Osteocyte (in vitro differentiated cells): ENCODE results near the gene CHCHD10. TPM values are rescaled to one million over a fixed set of nuclear protein-coding genes. Genes with fewer than 3 reads are reported as not detected.

ENCODE experiments used
- DNase-seq: peaks from one replicate; pipeline ENCODE4 v3.0.0; 2021; ENCODE audit warnings: mixed read lengths; ENCODE audit not compliant: unreplicated experiment; ENCODE audit errors: extremely low spot score
- H3K27ac Mint-ChIP-seq: one replicate; pipeline ENCODE4 v1.8.0; 2021; ENCODE audit warnings: mild to moderate bottlenecking, mixed read lengths; ENCODE audit not compliant: unreplicated experiment
- H3K27me3 Mint-ChIP-seq: one replicate; pipeline ENCODE4 v1.8.0; 2021; ENCODE audit warnings: mixed read lengths; ENCODE audit not compliant: unreplicated experiment
- H3K36me3 Mint-ChIP-seq: one replicate; pipeline ENCODE4 v1.8.0; 2021; ENCODE audit warnings: mixed read lengths; ENCODE audit not compliant: unreplicated experiment
- H3K4me1 Mint-ChIP-seq: one replicate; pipeline ENCODE4 v1.8.0; 2021; ENCODE audit warnings: mixed read lengths; ENCODE audit not compliant: unreplicated experiment
- H3K4me3 Mint-ChIP-seq: one replicate; pipeline ENCODE4 v1.8.0; 2021; ENCODE audit warnings: mild to moderate bottlenecking, moderate library complexity, mixed read lengths; ENCODE audit not compliant: unreplicated experiment
- H3K9me3 Mint-ChIP-seq: one replicate; pipeline ENCODE4 v1.8.0; 2021; ENCODE audit warnings: mixed read lengths; ENCODE audit not compliant: unreplicated experiment
- CTCF ChIP-seq: fragments of 200-600 bp; sonication (generic); IDR thresholded peaks from 2 replicates; pipeline ENCODE4 v1.5.0; 2021; ENCODE audit warnings: antibody characterized with exemption, mild to moderate bottlenecking, moderate library complexity
- total RNA-seq: library from RNA; stranded (reverse); gene quantifications from 2 replicates; pipeline ENCODE4 v1.2.1, GENCODE V29; 2021

The CHCHD10 gene
- total RNA-seq, 1 donor from 2014 or later: 34.0 TPM

- no peak for DNase-seq
- no peak for TF ChIP-seq CTCF
- no peak overlapping the region for H3K4me3 Mint-ChIP-seq
- H3K9me3 Mint-ChIP-seq: no peaks in the 10 kb centered on the region
- peaks cover 3% of the 10 kb centered on the region for H3K36me3 Mint-ChIP-seq
- H3K27ac Mint-ChIP-seq: no peak overlapping the region
- no peaks in the 10 kb centered on the region for H3K27me3 Mint-ChIP-seq
- peaks cover 46% of the 10 kb centered on the region for H3K4me1 Mint-ChIP-seq
These were observed 15.7 kb upstream of the CHCHD10 start for GRCh38 chr22:23783265-23784150.

GRCh38 chr22:23782703-23783102 lies 14.9 kb upstream of the CHCHD10 start:
- Mint-ChIP-seq H3K36me3 (peaks cover 3% of the 10 kb centered on the region), H3K4me1 (peaks cover 40% of the 10 kb centered on the region), H3K4me3 (no peak overlapping the region), H3K27me3 (no peaks in the 10 kb centered on the region), H3K9me3 (no peaks in the 10 kb centered on the region), H3K27ac (no peak overlapping the region)
- DNase-seq: no peak
- TF ChIP-seq CTCF: no peak

- DNase-seq: no peak
- Mint-ChIP-seq H3K27ac (peak overlapping the region; percentile 78), H3K36me3 (peaks cover 3% of the 10 kb centered on the region), H3K4me1 (peaks cover 41% of the 10 kb centered on the region), H3K9me3 (no peaks in the 10 kb centered on the region), H3K4me3 (no peak overlapping the region), H3K27me3 (no peaks in the 10 kb centered on the region)
- no peak for TF ChIP-seq CTCF
These were observed 14.5 kb upstream of the CHCHD10 start for GRCh38 chr22:23782252-23782651.

- no peak for DNase-seq
- no peak for TF ChIP-seq CTCF
- peaks cover 3% of the 10 kb centered on the region for H3K36me3 Mint-ChIP-seq
- no peak overlapping the region for H3K4me3 Mint-ChIP-seq
- H3K9me3 Mint-ChIP-seq: no peaks in the 10 kb centered on the region
- H3K4me1 Mint-ChIP-seq: peaks cover 40% of the 10 kb centered on the region
- peak overlapping the region; percentile 78 for H3K27ac Mint-ChIP-seq
- no peaks in the 10 kb centered on the region for H3K27me3 Mint-ChIP-seq
These were observed 13.9 kb upstream of the CHCHD10 start for GRCh38 chr22:23781511-23782183.

GRCh38 chr22:23781065-23781464 lies 13.3 kb upstream of the CHCHD10 start:
- no peaks in the 10 kb centered on the region for H3K27me3 Mint-ChIP-seq
- no peak for TF ChIP-seq CTCF

More at GRCh38 chr22:23781065-23781464, 13.3 kb upstream of the CHCHD10 start:
- no peak overlapping the region for H3K4me3 Mint-ChIP-seq
- DNase-seq: no peak
- no peaks in the 10 kb centered on the region for H3K9me3 Mint-ChIP-seq
- H3K36me3 Mint-ChIP-seq: peaks cover 3% of the 10 kb centered on the region
- H3K4me1 Mint-ChIP-seq: peaks cover 39% of the 10 kb centered on the region
- H3K27ac Mint-ChIP-seq: peak overlapping the region; percentile 78
